GM11168 (cell line): ENCODE data around the gene TOM1L2.

Experiments used
- in situ Hi-C: fragments of 300-500 bp; cut with MboI; formaldehyde crosslinking; loops from one replicate; pipeline ENCODE4 v1.12.0; 2022; ENCODE audit warnings: low sequenced_read_pairs; ENCODE audit not compliant: unreplicated experiment

TOM1L2 gene

GRCh38 chr17:17857496-17857895 lies 114.7 kb downstream of the TOM1L2 start:
- in situ Hi-C loops: loop anchor here (5.0 kb wide), 2 partner anchors 50 to 175 kb away; partner anchors contain the start of gene RAI1

- in situ Hi-C loops: loop anchor here (5.0 kb wide), 2 partner anchors 49 to 174 kb away; partner anchors contain the start of gene RAI1
These were observed 115.8 kb downstream of the TOM1L2 start for GRCh38 chr17:17856386-17856785.

GRCh38 chr17:17855976-17856375 lies 116.2 kb downstream of the TOM1L2 start:
- in situ Hi-C loops: loop anchor here (5.0 kb wide), 2 partner anchors 49 to 174 kb away; partner anchors contain the start of gene RAI1

GRCh38 chr17:17853811-17854447 lies 118.3 kb downstream of the TOM1L2 start:
- in situ Hi-C loops: no loop called here

- in situ Hi-C loops: no loop called here
These were observed 119.3 kb downstream of the TOM1L2 start for GRCh38 chr17:17852930-17853329.

- in situ Hi-C loops: no loop called here
These were observed 120.8 kb downstream of the TOM1L2 start for GRCh38 chr17:17851103-17852002.

- in situ Hi-C loops: no loop called here
These were observed 122.3 kb downstream of the TOM1L2 start for GRCh38 chr17:17849845-17850373.

- in situ Hi-C loops: no loop called here
These were observed 122.9 kb downstream of the TOM1L2 start for GRCh38 chr17:17849147-17849820.

- in situ Hi-C loops: no loop called here
These were observed 123.7 kb downstream of the TOM1L2 start for GRCh38 chr17:17848311-17849082.

- in situ Hi-C loops: no loop called here
These were observed 124.5 kb downstream of the TOM1L2 start for GRCh38 chr17:17847726-17848125.

GRCh38 chr17:17847118-17847689 lies 125.0 kb downstream of the TOM1L2 start:
- in situ Hi-C loops: no loop called here

GRCh38 chr17:17846645-17847044 lies 125.6 kb downstream of the TOM1L2 start:
- in situ Hi-C loops: no loop called here

GRCh38 chr17:17846003-17846402 lies 126.2 kb downstream of the TOM1L2 start:
- in situ Hi-C loops: no loop called here

- in situ Hi-C loops: no loop called here
These were observed 127.0 kb downstream of the TOM1L2 start for GRCh38 chr17:17845046-17845775.

- in situ Hi-C loops: no loop called here
These were observed 127.7 kb downstream of the TOM1L2 start for GRCh38 chr17:17844500-17844899.

- in situ Hi-C loops: no loop called here
These were observed 128.1 kb downstream of the TOM1L2 start for GRCh38 chr17:17844079-17844478.

- in situ Hi-C loops: no loop called here
These were observed 129.1 kb downstream of the TOM1L2 start for GRCh38 chr17:17843096-17843495.

- in situ Hi-C loops: no loop called here
These were observed 129.9 kb downstream of the TOM1L2 start for GRCh38 chr17:17842111-17842876.
